HT-29 (cell line): ENCODE data around the gene CDKN2A. TPM values are rescaled to one million over a fixed set of nuclear protein-coding genes. Genes with fewer than 3 reads are reported as not detected.

Source experiments
- DNase-seq: peaks from one replicate; pipeline ENCODE4 v3.0.0-alpha.2; 2015; ENCODE audit warnings: low spot score
- total RNA-seq: library from RNA; depleted of rRNA; stranded (reverse); fragments of >200 nt; shearing (Covaris generic); gene quantifications from 2 replicates; pipeline ENCODE4 v1.2.3, GENCODE V29; 2014; rRNA removed

Gene CDKN2A
- total RNA-seq, result 871 and 958 TPM in 2 replicates

DNA sequence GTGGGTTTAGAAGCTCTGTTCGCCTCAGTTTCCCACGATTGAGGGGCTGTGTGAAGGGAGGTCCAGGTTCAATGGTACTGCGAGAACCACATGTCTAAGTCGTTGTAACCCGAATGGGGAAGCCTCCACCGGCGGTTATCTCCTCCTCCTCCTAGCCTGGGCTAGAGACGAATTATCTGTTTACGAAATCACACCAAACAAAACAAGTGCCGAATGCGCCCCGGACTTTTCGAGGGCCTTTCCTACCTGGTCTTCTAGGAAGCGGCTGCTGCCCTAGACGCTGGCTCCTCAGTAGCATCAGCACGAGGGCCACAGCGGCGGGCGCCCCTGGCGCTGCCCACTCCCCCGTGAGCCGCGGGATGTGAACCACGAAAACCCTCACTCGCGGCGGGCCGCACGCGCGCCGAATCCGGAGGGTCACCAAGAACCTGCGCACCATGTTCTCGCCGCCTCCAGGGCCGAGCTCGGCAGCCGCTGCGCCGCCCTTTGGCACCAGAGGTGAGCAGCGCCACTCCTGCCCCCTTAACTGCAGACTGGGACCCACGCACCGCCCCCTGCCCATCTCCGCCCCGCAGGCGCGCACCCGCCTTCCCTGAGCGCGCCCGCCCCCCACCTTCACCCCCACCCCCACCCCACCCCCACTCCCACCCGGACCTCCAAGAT, at the start of gene CDKN2A:
TSS of gene CDKN2A (minus strand) at position 500 of the 663 bp plus-strand sequence.
- peak; percentile 85 for DNase-seq

DNA sequence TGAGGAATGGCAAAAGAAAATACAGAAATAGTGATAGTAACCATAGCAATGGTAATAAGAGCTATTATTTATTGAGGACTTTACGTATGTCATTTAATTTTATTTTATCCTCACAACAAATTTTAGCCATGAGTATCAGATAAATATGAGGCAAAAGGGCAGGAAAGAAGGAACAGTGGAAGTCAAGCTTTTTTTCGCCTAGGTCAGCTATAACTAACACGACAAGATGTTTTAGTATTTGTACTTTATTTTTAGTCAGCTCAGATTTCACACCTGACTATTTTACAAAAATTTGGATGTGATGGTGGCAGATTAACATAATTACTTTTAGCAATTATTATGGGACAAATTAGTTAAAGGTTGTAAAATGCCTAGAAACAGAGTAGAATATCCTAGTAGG, 49.7 kb upstream of the CDKN2A start:
- DNase-seq, result no peak

GRCh38 chr9:22041775-22042174, 47.6 kb upstream of the CDKN2A start:
- peak; percentile 81 for DNase-seq

DNA sequence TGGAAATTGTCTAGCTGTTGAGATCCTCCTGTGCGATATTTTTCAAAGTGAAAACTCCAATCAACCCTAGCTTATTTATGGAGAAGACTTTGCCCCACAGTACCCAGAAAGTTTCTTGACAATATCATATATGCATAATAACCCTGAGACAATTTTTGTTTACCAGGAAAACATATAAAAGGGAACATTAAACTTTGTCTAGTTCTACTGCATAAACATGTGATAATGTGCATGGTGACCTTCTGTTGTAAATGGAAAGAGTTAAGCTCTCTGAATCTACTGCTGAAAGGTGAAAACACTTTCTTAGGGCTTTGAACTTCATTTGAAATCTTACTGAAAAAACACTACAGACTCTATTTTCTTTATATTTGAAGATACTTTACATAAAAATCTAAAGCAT, 47.2 kb upstream of the CDKN2A start:
- DNase-seq, result no peak

- no peak for DNase-seq
Observed at GRCh38 chr9:22040760-22041159, 46.6 kb upstream of the CDKN2A start.

- DNase-seq, result no peak
Observed at GRCh38 chr9:22039258-22039657, 45.1 kb upstream of the CDKN2A start.

DNA sequence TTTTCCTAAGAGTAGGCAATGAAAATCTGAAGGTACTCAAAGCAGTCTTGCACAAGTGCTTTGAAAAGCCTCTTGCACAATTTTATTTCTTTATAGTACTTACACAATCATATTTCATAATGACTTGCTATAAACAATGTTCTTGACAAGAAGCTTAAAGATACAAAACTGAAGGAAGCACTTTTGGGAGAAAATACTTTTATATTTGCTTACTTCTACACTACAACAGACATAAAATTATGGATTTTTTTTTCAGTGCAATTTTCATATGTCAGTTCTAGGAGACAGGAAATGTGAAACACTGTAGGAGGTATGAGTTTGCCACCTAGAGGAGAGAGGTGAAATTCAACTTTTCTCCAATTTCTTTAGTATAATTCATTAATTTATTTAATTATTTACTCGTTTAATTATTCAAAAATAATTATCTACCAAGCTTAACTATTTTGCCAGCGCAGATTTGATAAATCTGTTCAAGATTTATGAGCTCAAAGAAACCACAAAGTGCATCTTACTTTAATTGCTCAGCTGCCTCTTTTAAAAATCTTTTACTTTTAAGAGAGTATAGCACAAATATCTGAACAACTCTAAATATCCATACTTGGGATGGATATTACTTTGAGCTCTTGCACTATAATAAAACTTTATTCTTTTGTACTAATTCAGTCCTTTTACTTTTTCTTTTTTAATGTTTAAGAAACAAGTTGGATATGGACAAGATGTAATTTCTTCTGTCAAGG, 43.9 kb upstream of the CDKN2A start:
- peak; percentile 66 for DNase-seq

- DNase-seq, result no peak
Observed at GRCh38 chr9:22036866-22037626, 42.9 kb upstream of the CDKN2A start.

GRCh38 chr9:22035591-22036011, 41.4 kb upstream of the CDKN2A start:
- DNase-seq, result no peak

- no peak for DNase-seq
Observed at GRCh38 chr9:22033012-22033630, 38.9 kb upstream of the CDKN2A start.

DNA sequence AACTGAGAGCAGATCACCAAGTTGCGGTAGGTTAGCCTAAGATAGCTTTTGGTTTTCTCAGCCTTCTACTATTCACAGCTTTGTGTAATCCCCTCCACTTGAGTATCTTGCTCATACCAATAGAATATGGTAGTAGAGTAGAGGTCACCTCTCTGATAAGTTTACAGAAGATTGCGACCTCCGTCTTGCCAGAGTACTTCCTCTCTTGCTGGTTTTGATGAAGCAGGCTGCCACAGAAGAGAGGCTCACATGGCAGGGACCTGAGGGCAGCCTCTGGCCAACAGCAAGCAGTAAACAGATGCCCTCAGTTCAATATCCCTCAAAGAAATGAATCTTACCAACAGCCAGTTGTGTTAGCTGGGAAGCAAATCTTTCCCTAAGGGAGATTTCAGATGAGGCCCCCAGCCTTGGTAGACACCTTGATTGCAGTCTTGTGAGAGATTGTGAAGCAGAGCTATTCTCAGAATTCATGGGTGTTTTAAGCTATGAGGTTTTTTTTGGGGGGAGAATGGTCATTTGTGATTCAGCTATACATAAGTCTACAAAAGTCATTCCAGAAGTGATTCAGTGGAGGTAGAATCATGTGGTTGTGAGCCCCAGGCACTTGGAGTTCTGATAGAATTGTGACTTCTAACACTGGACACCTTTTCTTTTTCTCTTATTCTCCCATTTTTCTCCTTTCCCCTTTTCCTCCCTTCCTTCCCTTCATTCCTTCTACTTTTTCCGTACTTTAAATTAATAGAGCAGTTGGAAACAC, 37.6 kb upstream of the CDKN2A start:
- no peak for DNase-seq

GRCh38 chr9:22030101-22030598, 36.0 kb upstream of the CDKN2A start:
- DNase-seq, result peak; percentile 49

GRCh38 chr9:22029231-22029630, 35.0 kb upstream of the CDKN2A start:
- DNase-seq, result no peak

DNA sequence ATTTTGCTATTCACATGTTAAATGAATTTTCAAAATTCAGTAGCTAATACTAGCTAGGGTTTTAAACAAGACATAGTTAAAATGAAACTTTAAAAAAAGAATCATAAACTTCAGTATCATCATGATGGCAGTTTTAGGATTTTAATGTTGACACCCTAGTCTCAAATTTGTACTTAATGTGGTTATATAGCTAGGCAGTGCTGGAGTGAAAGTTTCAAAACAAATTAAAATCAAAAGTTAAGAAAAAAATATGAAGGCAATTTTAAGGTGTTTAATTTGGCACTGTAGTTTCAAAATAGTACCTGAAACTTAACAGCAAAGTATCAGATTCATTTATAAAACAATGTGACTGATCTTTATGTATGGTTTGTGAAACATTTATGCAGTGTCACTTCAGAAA, 34.2 kb upstream of the CDKN2A start:
- no peak for DNase-seq

DNA sequence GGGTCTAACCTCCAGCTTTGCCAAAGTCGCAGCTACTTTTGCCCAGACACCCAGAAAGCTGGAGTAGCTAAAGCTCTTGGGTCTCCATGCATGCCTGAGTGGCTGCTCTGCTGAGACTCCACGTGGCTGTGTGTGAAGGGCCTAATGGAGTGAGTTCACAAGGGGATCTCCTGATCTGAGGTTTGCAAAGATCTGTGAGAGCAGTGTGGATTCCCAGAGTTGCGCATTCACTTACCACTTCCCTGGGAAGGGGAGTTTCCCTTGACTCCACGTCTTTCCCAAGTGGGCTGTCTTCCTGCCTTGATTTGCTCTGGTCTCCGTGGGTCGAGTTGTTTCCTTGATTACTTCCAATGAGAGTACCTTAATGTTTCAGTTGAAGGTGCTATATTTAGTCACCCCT, 32.5 kb upstream of the CDKN2A start:
- no peak for DNase-seq

- DNase-seq, result no peak
Observed at GRCh38 chr9:22022396-22022795, 28.2 kb upstream of the CDKN2A start.

DNA sequence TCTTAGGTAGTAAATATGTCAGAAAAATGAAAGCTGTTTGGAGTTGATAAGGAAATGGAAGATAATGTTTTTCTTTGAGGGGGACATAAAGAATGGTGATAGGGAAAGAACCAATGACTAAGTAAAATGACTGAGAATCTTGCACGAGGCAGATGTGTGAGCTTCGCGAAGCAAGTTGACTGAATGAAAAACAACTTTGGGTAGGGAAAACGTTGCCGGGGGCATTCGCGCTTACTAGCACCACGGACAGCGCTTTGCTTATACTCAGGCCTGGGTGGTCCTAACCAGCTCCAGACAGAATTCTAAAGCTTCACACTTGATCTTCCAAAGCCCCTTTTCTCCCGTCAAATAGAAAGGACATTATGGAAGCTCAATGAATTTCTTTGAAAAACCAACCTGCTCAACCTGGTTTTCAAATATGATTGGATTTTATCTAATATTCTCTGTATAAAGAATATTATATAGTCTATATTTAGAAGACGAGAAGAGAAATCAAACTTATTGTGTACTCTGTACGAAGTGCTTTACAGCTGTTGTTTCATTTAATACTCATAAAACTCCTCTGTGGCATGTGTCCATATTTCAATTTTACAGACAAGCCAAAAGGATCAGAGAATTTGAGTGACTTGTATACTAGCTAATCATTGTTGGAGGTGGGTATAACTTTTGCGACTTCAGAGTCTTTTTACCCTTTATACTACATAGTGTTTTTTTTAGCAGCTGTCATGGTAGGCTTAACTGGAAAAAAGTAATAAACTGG, 16.9 kb upstream of the CDKN2A start:
- DNase-seq, result no peak

GRCh38 chr9:22009506-22009867, 15.3 kb upstream of the CDKN2A start:
- DNase-seq, result no peak

DNA sequence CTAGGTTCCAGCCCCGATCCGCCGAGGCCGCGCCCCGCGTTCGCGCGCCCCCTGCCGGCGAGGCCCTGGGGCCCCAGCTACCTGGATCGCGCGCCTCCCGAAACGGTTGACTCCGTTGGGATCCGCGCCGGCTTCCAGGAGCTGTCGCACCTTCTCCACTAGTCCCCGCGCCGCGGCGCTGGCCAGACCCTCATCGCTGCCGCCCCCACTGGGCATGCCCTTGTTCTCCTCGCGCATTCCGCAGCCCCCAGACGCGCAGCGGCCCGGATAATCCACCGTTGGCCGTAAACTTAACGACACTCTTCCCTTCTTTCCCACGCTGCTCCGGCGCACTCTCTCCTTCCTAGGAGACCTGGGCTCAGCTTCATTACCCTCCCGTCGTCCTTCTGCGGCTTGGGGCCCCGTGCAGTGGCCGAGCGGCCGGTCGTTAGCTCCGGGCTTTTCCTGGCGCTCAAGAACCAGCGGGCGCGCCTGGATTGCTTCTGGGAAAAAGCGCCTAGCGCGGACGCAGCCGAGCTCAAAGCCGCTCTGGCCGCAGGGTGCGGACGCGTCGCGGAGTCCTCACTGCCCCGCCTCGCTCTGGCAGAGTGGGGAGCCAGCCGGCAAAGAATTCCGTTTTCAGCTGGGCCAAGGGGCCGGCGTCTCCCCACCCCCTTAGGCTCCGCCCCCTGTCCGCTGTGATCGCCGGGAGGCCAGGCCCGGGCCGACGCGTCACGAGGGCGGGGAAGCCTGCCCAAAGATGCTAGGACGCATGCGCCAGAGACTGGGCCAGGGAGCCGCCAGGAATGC, 14.7 kb upstream of the CDKN2A start, which contains the start of gene CDKN2B:
TSS of gene CDKN2B (minus strand) at position 589 of the 789 bp plus-strand sequence. CDS start at position 237, 352 bp downstream.
- DNase-seq, result peak; percentile 98

DNA sequence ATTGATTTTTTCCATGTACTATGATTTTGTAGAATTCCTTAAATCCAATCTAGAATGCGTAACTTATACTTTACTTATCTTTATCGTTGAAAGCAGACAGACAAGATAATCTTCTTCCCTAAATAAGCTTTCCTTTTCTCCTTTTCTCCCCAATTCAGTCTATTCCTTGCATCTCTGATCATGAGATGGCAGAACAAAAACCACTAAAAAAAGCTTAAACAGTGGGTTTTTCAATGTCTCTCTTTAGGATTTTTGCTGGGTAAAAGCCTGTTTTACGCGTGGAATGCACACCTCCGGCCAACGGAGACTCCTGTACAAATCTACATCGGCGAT, 14.2 kb upstream of the CDKN2A start:
- DNase-seq, result no peak
